Right atrium auricular region (tissue), 2 donors: ENCODE results near the gene GSS. TPM values are rescaled to one million over a fixed set of nuclear protein-coding genes. Genes with fewer than 3 reads are reported as not detected.
A peak's percentile ranks its signal among the peaks of the same experiment; 100 is the strongest.

Experiments used
- DNase-seq: peaks from one replicate; pipeline ENCODE4 v3.0.0-alpha.2; 2019; ENCODE audit warnings: low spot score
- H3K27ac ChIP-seq, 2 donors: fragments of 200-600 bp; sonication (generic); 1 replicate in 1 of 2; 2 replicates in 1 of 2; pipeline ENCODE4 v1.5.1; 2016 to 2019
- H3K27me3 ChIP-seq, 2 donors: fragments of 200-600 bp; sonication (generic); one replicate each; pipeline versions ENCODE4 v1.5.1 to v1.6.0; 2017 to 2019
- H3K36me3 ChIP-seq: fragments of 200-600 bp; sonication (generic); one replicate; pipeline ENCODE4 v1.5.1; 2016
- H3K4me1 ChIP-seq, 2 donors: fragments of 200-600 bp; sonication (generic); one replicate each; pipeline versions ENCODE4 v1.5.1 to v1.6.0; 2017 to 2019
- H3K4me3 ChIP-seq, 2 donors: fragments of 200-600 bp; sonication (generic); 1 replicate in 1 of 2; 2 replicates in 1 of 2; pipeline ENCODE4 v1.5.1; 2017 to 2019; ENCODE audit warnings: mild to moderate bottlenecking in 1 of 2, moderate library complexity in 1 of 2
- H3K9me3 ChIP-seq, 2 donors: fragments of 200-600 bp; sonication (generic); one replicate each; pipeline ENCODE4 v1.5.1; 2019
- CTCF ChIP-seq, 2 donors: fragments of 200-600 bp; sonication (generic); IDR thresholded peaks; one replicate each; pipeline ENCODE4 v1.5.1; 2019; ENCODE audit warnings: antibody characterized with exemption in 2 of 2
- total RNA-seq, 2 donors: library from RNA; depleted of rRNA; stranded (reverse); fragments of >200 nt; gene quantifications; one replicate each; pipeline ENCODE4 v1.1.0, GENCODE V29; 2016

GSS gene
- total RNA-seq, 2 donors from 2014 or later = 23.0 to 38.3 TPM

GRCh38 chr20:34952671-34953070 lies 2.9 kb downstream of the GSS start:
- no peak for DNase-seq
- TF ChIP-seq CTCF (IDR thresholded peaks at IDR 0.05) = no peak
- Histone ChIP-seq H3K4me1 (peaks cover 0 to 13% of the 10 kb centered on the region in 2 donors), H3K4me3 (no peak overlapping the region), H3K36me3 (peaks cover 4% of the 10 kb centered on the region), H3K27ac (peak overlapping the region; percentile 94 to 95), H3K9me3 (no peaks in the 10 kb centered on the region), H3K27me3 (no peaks in the 10 kb centered on the region)

GRCh38 chr20:34951652-34952051 lies 4.0 kb downstream of the GSS start:
- DNase-seq = no peak
- no peaks in the 10 kb centered on the region for H3K27me3 ChIP-seq
- no peak for TF ChIP-seq CTCF (IDR thresholded peaks at IDR 0.05)
- peak overlapping the region; percentile 94 to 95 for H3K27ac ChIP-seq
- peaks cover 4% of the 10 kb centered on the region for H3K36me3 ChIP-seq
- no peaks in the 10 kb centered on the region for H3K9me3 ChIP-seq
- no peak overlapping the region for H3K4me3 ChIP-seq
- H3K4me1 ChIP-seq = peaks cover 0 to 13% of the 10 kb centered on the region in 2 donors

GRCh38 chr20:34951252-34951651 lies 4.4 kb downstream of the GSS start:
- TF ChIP-seq CTCF (IDR thresholded peaks at IDR 0.05) = no peak
- H3K36me3 ChIP-seq = peaks cover 4% of the 10 kb centered on the region
- H3K27me3 ChIP-seq = no peaks in the 10 kb centered on the region
- H3K27ac ChIP-seq = peak overlapping the region; percentile 94 to 95
- H3K4me3 ChIP-seq = no peak overlapping the region
- peaks cover 0 to 10% of the 10 kb centered on the region in 2 donors for H3K4me1 ChIP-seq
- DNase-seq = no peak
- H3K9me3 ChIP-seq = no peaks in the 10 kb centered on the region

GRCh38 chr20:34949120-34949519 lies 6.5 kb downstream of the GSS start:
- DNase-seq = no peak
- Histone ChIP-seq H3K4me3 (no peak overlapping the region), H3K36me3 (peaks cover 4% of the 10 kb centered on the region), H3K4me1 (peaks cover 0 to 7% of the 10 kb centered on the region in 2 donors), H3K9me3 (no peaks in the 10 kb centered on the region), H3K27ac (no peak overlapping the region), H3K27me3 (no peaks in the 10 kb centered on the region)
- TF ChIP-seq CTCF (IDR thresholded peaks at IDR 0.05) = no peak

- Histone ChIP-seq H3K27me3 (no peaks in the 10 kb centered on the region), H3K4me3 (no peak overlapping the region), H3K4me1 (peaks cover 0 to 7% of the 10 kb centered on the region in 2 donors), H3K27ac (no peak overlapping the region), H3K9me3 (no peaks in the 10 kb centered on the region), H3K36me3 (peaks cover 4% of the 10 kb centered on the region)
- no peak for TF ChIP-seq CTCF (IDR thresholded peaks at IDR 0.05)
- no peak for DNase-seq
These were observed 7.6 kb downstream of the GSS start for GRCh38 chr20:34948030-34948429.

- no peak overlapping the region for H3K4me3 ChIP-seq
- H3K36me3 ChIP-seq = peaks cover 9% of the 10 kb centered on the region
- no peaks in the 10 kb centered on the region for H3K9me3 ChIP-seq
- no peak overlapping the region for H3K27ac ChIP-seq
- no peaks in the 10 kb centered on the region for H3K27me3 ChIP-seq
- H3K4me1 ChIP-seq = peaks cover 0 to 7% of the 10 kb centered on the region in 2 donors
- no peak for TF ChIP-seq CTCF (IDR thresholded peaks at IDR 0.05)
- DNase-seq = no peak
These were observed 8.3 kb downstream of the GSS start for GRCh38 chr20:34947336-34947735.
